NCI-H2107 (cell line): ENCODE measurements around the gene CYP1A2.
A peak's percentile ranks its signal among the peaks of the same experiment; 100 is the strongest.
"Not testable (repeated sequence)": the region's sequence is repeated elsewhere in the genome, so short reads cannot be mapped to it uniquely, and the experiment has no call there.

Experiments used
- DNase-seq: peaks from one replicate; lab custom pipeline; 2025; lab: John Stamatoyannopoulos, UW

The CYP1A2 gene

DNA sequence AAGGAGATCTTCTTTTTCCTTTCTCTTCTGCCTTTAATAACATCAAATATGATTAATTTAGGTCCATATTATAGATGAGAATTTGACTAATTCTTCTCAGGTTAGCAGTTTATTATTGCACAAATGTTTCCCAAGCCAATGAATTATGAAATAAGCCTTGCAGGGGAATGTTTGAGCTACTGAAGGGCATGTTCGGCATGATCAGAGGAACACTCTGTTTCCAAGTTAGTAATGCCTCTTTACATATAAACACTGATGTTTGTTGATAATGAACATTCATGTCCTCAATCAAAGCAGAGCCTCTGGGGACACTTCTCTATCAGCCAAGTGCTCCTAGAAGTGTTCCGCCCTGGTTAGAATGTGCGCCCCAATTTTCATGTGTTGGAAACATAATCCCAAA, 13.3 kb upstream of the CYP1A2 start:
- DNase-seq = no peak

DNA sequence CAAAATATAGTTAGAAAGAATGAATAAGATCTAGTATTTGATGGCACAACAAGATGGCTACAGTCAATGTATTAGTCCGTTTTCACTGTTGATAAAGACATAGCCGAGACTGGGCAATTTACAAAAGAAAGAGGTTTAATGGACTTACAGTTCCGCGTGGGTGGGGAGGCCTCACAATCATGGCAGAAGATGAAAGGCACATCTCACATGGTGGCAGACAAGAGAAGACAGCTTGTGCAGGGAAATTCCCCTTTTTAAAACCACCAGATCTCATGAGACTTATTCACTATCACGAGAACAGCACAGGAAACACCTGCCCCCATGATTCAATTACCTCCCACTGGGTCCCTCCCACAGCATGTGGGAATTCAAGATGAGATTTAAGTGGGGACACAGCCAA, 10.4 kb upstream of the CYP1A2 start:
- DNase-seq = not testable (repeated sequence)

DNA sequence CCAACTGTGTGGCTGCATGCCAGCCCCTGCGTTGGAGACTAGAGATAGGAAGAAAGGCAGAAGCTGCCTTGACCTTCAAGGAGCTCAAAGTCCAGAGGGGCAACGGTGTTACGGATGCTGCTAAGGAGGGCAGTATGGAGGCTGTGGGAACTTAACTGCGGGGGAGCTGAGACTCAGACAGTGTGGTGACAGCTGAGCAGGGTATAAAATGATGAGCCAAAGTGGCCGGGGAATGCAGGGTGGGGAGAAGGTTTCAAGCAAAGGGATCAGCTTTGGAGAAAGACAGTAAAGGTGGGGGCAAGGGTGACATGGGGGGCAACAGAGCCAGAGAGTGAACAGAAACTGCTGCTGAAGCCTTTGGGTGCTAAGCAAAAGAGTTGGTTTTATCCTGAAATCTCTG, 6.2 kb upstream of the CYP1A2 start:
- DNase-seq = no peak

DNA sequence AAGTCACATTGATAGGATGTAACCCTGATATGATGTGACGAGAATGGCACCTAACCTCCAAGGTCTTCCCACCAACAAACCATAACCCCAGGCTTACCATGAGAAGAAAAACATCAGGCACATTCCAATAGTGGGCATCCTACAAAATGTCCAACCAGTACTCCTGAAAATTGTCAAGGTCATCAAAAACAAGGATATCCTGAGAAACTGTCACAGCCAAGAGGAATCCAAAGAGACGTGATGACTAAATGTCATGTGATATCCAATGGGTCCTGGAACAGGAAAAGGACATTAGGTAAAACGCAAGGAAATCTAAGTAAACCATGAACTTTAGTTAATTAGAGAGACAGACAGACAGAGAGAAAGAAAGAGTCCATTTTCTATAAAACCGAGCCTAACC, 2.3 kb upstream of the CYP1A2 start:
- DNase-seq = no peak

DNA sequence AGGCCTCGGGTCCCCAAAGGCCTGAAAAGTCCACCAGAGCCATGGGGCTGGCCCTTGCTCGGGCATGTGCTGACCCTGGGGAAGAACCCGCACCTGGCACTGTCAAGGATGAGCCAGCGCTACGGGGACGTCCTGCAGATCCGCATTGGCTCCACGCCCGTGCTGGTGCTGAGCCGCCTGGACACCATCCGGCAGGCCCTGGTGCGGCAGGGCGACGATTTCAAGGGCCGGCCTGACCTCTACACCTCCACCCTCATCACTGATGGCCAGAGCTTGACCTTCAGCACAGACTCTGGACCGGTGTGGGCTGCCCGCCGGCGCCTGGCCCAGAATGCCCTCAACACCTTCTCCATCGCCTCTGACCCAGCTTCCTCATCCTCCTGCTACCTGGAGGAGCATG, 1.2 kb downstream of the CYP1A2 start:
- DNase-seq = no peak

DNA sequence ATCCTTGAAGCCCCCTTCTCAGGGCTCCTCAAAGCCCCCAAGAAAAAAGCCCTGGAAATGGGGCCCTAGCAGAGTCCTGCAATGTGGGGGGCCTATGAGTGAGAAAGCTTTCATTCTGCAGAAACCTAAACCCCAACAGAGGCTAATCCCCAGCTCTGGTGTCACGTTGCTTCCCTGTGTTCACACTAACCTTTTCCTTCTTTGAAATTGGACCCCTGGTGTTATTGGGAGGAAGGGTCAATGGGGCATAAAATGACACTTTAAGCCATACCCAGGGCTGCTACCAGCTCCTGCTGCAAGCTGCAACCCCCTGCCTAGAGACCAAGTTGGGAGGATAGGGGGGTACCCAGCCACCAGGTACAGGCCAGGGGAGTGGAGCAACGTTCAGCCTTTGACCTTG, 2.1 kb downstream of the CYP1A2 start:
- no peak for DNase-seq

DNA sequence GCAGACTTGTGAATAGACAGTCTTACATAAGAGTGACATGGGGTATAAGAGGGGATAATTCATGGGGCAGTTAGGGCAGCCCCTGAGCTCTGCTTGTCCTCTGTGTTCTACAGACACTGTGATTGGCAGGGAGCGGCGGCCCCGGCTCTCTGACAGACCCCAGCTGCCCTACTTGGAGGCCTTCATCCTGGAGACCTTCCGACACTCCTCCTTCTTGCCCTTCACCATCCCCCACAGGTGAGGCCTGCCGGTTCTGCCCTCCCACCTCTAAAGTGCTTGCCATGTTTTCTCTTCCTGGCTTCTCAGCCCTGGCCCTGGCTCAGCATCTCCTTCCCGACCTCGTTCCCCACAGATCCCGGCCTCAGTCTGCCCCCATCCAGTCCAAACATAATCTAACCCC, 3.4 kb downstream of the CYP1A2 start:
- DNase-seq = no peak

DNA sequence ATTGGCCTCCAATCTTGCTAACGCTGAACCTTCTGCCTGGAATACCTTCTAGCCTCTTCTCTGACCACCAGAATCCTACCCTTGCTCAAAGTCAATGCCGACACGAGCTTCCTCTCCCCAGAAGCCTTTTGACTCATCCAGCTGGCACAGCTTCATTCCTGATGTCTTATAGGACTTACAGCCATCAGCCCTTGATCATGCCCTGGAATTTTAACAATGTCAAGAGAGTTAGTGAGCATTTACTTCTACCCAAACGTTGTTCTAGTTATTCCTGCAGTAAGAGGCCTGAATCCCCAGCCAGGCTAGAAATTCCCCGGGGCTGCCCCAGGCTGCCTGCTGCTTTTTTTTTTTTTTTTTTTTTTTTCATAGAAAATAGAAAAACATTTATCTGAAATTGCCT, 3.9 kb downstream of the CYP1A2 start:
- DNase-seq = no peak

DNA sequence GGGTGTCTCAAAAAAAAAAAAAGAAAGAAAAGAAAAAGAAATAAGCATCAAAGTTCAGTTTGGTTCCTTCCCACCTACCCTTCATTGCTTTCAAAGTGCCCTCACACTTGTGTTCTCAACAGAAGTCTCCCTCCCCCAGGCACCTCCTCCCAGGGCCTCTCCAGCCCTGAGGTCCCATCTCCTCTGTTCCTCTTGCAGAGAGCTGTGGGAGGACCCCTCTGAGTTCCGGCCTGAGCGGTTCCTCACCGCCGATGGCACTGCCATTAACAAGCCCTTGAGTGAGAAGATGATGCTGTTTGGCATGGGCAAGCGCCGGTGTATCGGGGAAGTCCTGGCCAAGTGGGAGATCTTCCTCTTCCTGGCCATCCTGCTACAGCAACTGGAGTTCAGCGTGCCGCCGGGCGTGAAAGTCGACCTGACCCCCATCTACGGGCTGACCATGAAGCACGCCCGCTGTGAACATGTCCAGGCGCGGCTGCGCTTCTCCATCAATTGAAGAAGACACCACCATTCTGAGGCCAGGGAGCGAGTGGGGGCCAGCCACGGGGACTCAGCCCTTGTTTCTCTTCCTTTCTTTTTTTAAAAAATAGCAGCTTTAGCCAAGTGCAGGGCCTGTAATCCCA, 6.1 kb downstream of the CYP1A2 start:
- DNase-seq = no peak

DNA sequence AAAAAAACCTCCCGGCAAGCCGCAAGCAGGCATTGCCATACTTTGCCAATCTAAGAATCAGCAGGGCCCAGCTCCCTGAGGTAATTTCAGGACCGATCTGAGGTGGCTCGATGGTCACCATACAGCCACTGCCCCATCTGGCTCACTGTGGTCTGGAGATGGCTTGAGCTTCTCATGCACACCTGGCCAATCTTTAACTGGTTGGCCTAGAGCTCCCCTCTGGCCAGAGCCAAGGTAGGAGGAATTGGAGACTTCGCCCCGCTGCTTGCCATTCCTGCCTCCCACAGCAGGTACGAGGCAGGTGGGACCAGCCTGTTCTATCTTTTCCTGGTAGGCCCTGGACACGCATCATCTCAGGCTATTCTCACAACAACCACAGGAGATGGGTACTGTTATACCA, 10.1 kb downstream of the CYP1A2 start:
- no peak for DNase-seq

DNA sequence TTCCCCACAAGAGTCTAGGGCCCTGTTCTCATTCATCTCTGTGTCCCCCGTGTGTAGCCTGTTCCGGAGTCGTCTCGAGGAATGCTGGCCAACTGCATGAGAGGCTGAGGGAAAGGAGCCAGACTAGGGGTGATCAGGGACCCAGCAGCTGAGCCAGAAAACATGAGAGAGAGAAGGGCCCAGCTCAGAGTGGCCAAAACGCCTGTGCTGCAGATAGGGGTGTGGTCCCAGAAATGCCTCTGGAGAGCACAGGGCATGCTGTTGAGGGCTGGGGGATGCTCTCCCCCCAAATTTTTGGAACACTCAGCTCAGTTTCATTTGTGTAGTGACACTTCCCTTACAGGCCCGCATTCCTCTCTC, 14.1 kb downstream of the CYP1A2 start:
- DNase-seq = no peak

DNA sequence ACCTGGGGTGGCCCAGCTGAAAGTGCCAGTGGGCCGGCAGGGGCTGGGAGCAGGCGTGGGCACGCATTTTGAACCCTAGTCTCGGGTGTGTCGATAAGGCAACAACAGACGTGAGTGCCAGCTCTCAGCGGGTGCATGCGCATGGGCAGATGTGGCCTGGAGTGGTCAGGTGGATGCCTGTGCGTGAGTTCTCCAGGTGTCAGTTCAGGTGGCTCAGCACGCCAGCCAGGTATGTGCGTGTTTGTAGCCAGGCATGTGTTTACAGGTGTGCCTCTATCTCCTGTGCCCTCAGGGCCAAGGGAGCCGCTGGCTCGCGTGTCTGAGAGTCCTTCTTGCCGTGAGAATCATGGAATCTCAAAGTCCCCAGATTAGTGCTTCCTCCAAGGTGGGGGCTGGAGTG, 14.8 kb downstream of the CYP1A2 start:
- DNase-seq = no peak

DNA sequence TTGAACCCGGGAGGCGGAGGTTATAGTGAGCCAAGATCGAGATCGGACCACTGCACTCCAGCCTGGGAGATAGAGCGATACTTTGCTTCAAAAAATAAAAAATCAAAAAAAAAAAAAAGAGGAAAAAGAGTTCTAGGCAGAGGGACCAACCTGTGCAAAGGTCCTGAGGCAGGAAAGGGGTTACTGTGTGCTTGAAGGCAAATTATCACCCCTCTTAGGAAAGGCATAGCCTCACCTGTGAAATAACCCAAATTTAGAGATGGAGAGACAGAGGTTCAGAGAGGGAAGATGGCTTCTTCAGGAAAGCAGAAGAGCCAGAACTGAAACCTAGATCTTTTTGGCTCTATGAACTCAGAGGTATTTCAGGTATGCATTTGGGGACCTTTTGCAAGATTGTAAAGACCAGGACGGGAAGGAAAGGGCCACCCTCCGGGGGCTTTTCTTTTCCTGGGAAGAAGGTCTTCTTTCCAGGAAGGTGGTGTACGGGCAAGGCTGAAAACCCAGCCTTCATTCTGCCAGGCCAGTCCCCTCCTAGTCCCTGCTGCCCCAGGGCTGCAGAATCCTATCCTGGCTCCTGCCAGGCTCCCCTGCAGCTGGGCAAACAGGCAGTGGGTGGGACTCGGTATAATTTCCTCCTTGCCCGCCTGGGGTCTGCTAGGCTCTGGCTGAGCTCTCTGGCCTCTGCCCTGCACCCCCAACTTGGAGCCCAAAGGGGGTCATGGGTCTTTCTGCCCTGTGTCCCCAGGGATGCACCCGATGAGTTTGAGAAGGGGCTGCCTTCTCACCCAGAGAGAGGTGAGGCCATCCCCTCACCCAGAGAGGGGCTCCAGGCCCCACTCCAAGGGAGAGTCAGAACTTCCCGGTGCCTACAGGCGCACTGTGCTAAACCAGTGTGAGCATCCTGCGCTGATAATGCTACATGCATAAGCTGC, 18.8 kb downstream of the CYP1A2 start:
- no peak for DNase-seq

DNA sequence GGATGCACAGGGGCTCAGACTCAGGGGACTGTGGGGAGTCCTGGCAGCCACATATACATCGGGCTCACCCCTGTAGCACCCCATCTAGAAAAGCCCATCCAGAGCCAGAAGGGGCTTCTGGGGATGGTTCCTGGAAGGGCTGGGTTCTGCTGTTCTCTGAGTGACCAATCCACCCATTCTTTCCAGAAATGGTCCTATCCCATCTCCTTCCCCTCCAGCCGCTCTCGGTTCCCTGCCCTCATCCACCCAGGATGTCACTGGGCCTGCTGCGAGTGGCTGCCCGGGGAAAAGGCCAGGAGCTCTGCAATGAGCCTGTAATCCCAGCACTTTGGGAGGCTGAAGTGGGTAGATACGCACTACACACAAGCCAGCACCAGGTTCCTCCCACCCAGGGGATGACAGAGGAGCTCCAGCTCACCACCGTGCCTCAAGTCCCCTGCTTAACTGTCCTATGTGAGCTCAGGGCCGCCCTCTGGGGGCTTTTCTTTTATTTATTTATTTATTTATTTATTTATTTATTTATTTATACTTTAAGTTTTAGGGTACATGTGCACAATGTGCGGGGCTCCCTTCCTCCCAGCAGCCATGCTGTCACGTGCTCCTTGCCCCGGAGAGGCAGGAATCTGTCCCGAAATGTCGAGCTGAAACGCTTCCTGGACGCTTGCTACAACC, 19.6 kb downstream of the CYP1A2 start:
- no peak for DNase-seq

DNA sequence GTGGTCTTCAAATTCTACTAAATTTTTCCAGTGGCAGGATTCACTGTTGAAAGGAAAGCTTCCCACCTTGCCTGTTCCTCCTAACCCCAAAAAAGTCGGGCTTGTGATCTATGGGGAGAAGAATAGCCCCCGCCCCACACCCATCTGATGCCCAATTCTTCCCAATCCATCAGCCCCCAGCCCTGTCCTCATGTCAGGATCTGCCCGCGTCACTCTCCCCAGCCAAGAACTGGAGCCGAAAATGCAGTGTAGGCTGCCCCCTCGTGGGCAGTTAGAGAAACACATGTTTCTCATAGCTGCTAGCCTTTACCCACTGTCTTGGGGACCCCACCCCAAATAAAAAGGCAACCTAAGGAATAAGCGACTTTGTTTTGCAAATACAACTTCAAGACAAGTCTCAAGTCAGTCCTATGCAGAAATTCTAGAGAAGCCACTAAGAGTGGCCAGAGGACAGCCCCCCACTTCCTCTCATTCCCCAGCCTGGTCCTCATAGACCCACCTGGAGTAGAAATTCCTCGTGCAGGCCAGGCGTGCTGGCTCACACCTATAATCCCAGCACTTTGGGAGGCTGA, 20.2 kb downstream of the CYP1A2 start:
- no peak for DNase-seq

DNA sequence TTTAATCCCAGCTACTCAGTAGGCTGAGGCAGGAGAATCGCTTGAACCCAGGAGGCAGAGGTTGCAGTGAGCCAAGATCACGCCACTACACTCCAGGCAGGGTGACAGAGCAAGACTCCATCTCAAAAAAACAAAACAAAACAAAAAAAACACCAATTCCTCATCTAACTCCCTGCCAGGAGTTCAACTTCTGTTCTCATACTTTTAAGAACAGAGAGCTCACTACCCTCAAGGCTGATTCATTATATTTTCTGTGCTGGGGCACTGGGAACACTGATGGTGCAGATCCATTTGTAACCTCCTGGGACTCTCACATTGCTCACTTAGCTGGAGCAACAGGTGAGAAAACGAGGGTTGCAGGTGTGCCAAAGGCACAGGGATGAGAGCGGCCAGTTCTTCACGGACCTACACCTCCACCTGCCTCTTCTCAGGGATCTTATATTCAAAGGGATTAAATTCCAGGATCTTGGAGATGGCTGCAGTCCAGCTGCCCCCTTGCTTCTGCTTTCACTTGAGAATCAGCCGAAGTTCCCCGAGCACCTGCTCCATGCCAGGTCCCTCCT, 20.9 kb downstream of the CYP1A2 start:
- no peak for DNase-seq

DNA sequence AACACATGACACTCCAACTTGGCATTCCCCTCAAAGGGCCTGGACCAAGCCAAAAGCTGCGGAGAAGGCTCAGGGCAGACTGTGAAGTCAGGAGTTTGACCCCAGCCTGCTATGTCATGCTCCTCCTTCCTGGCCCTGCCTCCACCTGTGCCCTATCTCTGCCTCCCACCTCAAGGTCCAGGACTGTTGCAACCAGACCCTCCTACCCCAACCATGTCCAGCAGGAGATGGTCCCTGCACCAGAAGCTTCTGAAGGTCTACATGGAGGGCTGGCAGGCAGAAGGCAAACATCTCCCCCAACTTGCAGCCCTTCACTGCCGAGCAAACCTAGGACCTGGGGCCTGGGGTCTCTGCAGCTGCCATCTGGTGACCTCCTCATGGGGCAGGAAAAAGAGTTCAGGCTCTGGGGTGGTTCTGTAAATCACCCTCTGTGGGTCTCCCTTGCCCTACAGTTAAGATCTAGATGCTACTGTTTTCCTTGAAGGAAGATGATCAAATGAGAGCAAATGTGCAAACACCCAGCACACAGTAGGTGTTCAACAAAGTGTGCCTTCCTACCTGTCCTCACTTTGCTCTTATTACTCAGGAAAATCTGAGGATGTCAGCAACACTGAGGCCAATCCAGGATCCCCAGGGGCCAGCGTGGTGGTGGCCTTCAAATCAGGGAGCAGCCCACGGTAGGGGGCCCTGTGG, 21.7 kb downstream of the CYP1A2 start:
- no peak for DNase-seq

DNA sequence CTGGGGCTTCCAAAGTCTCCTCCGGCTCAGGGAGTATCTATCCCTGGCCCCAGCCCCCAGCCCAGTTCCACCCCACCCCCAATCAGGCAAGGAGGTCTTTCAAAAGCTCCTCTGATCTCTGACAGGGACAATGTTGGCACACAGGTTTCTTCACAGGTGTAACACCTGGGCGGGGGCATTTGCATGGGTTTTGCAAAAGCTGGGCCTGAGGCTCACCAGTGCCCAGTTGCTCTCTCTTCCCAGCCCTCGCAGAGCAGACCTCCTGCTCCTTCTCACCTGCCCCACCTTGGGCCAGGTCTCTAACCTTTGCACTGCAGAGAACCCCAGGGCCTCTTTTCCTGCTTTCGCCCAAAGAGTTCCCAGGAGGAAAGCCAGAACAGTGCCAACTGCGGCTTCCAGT, 24.7 kb downstream of the CYP1A2 start:
- DNase-seq = no peak

DNA sequence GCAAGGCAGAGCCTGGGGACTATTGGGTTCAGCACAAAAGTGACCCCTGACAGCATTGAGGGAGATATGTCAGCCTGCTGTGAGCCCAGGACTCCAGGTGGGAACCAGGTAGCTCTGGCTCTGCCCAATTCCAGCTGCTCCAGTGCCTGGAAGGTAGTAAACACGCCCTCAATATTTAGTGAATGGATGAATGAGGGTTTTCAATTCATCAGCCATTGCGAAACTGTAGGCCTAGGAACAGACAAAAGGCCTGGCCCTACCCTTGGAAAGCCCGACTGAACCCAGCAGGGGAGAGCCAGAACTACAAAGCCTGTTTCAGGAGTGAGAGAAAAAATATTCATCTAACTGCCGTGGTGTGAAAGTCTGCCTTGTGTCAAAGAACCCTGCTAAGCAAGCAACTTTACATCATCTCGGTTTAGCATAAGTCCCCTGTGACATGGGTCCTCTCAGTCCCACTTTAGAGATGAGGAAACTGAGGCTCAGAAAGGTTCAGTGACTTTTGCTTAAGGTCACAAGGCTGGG, 25.1 kb downstream of the CYP1A2 start:
- DNase-seq = peak; percentile 32

DNA sequence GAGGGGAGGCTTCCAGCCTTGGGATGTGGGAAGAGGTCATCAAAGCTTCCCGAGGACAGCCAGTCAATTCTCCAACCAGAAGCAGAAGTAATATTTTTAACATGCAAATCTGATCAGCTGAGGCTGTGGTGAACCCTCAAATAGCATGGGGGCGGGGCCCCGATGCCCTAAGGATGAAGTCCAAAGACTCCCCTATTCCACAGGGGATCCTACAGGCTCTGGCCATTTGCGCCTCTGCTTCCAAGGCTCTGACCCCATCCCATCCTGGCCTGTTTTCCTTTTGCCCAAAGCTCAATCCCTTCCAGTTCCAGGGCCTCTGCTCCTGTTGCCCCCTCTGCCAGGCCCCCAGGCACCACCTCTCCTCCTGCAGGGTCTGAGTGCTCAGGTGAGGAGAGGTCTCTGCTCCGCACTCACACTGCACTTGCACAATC, 26.5 kb downstream of the CYP1A2 start:
- no peak for DNase-seq

DNA sequence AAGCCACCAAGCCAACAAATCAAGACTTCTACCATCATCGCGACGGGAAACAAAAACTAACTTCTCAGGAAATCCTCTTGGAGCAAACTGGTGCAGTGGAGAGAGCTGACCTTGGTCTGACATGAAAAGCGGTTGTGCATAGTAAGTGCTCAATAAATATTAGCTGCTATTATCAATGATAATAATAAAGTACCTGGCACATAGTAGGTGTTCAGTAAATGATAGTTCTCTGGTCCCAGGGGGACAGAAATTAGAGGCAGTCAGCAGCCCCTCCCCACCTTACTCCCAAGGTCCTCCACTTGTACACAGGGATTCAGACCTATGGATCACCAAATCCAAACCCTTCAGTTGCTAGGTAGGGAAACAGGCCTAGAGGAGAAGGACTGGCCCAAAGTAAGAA, 27.2 kb downstream of the CYP1A2 start:
- DNase-seq = no peak
